Erythroblast (primary cell): ENCODE measurements around the gene ZNF197.

Source experiments
- GATA1 ChIP-seq: IDR thresholded peaks from 2 replicates; pipeline ENCODE4 v1.6.1; 2011; ENCODE audit warnings: low read depth, mild to moderate bottlenecking, control low read depth, low read length, moderate library complexity
- POLR2A ChIP-seq: IDR thresholded peaks from 2 replicates; pipeline ENCODE4 v1.6.1; 2011; ENCODE audit warnings: mild to moderate bottlenecking, low read length

GRCh38 chr3:44680921-44681455 lies 56.2 kb downstream of the ZNF197 start:
- TF ChIP-seq POLR2A (no peak), GATA1 (no peak)
